Neuron (in vitro differentiated cells): ENCODE results near the gene BLOC1S3.

Source experiments
- H2AFZ ChIP-seq: one replicate; pipeline ENCODE4 v1.6.1; 2013; ENCODE audit warnings: low read depth, mild to moderate bottlenecking, inconsistent platforms, low read length, moderate library complexity
- H3K27me3 ChIP-seq: one replicate; pipeline ENCODE4 v1.6.1; 2013; ENCODE audit warnings: low read length; ENCODE audit not compliant: insufficient read depth
- H3K36me3 ChIP-seq: one replicate; pipeline ENCODE4 v1.6.1; 2013; ENCODE audit warnings: low read length; ENCODE audit not compliant: insufficient read depth
- H3K4me1 ChIP-seq: one replicate; pipeline ENCODE4 v1.6.1; 2013; ENCODE audit warnings: low read length; ENCODE audit not compliant: insufficient read depth
- H3K4me3 ChIP-seq: 2 replicates; pipeline ENCODE4 v1.5.1; 2013; ENCODE audit warnings: mild to moderate bottlenecking, low read length, moderate library complexity
- H3K9me3 ChIP-seq: one replicate; pipeline ENCODE4 v1.6.1; 2013; ENCODE audit warnings: low read length

Gene BLOC1S3, protein sequence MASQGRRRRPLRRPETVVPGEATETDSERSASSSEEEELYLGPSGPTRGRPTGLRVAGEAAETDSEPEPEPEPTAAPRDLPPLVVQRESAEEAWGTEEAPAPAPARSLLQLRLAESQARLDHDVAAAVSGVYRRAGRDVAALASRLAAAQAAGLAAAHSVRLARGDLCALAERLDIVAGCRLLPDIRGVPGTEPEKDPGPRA

DNA sequence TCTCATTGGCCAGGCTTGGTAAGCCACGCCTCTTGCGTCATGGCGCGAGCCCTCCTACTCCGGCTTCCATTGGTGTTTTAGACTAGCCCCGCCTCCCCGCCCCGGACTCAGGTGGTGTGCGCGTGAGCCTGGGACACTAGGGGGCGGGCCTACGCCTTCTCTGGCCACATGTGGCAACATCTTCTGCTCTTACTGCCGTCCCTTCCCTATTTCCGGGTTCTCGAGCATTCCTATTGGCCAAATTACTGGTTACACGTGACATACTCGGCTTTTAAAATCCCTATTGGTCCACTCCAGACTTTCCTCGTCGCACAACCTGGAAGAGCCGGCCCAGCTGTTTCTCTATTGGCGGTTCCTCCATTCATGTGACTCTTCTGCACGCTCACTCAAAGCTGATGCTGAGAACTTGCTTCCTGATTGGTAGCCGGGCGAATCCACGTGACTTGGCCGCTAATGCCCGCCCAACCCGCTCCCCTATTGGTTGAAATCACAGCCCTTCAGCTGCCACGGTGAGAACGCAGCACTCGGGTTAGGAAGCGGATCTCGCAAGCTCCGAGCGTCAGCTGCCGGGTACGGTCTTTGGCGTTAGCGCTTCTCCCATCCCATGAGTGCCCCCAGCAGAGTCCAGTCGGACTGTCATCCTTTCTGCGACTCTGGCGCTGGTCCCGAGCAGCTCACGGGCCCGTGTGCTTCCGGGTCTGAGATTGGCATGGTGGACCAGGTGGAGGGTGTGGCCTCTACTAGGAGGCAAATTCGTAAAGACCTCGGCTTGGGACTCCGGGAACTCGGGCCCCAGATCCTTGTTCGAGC lies at the start of gene BLOC1S3:
BLOC1S3 (plus strand) TSS at position 523 of the 810 bp plus-strand sequence. CDS start 513 bp downstream, outside the sequence.
- peak within 1 kb of the TSS; percentile 80 for H3K4me3 ChIP-seq

DNA sequence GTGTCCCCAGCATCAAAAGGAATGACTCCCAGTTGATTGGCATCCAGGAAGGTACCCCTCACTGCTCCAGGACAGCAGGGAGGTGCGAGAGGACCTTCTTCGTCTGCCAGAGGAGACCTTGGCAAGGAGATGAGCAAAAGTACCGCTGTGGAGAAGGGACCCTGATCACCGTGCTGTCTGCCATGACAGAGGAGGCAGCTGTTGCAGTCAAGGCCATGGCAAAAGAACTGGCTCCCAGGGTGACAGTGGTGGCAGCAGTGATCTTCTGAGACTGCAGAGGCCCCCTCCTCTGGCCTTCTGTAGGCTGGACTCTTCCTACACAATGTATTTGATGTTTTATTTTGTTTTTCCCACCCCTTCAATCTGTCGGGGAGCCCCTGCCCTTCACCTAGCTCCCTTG lies 49.8 kb upstream of the BLOC1S3 start:
- no peaks in the 10 kb centered on the region for H3K36me3 ChIP-seq
- H3K4me3 ChIP-seq: no peak overlapping the region
- no peaks in the 10 kb centered on the region for H3K27me3 ChIP-seq
- H3K9me3 ChIP-seq: no peaks in the 10 kb centered on the region
- no peak overlapping the region for H2AFZ ChIP-seq
- H3K4me1 ChIP-seq: no peaks in the 10 kb centered on the region

More for the DNA sequence above, at the start of gene BLOC1S3:
- H3K9me3 ChIP-seq: no peaks in the 10 kb centered on the region
- H3K36me3 ChIP-seq: no peaks in the 10 kb centered on the region
- H2AFZ ChIP-seq: peak within 1 kb of the TSS; percentile 63
- peaks cover 12% of the 10 kb centered on the region for H3K4me1 ChIP-seq
- no peaks in the 10 kb centered on the region for H3K27me3 ChIP-seq

DNA sequence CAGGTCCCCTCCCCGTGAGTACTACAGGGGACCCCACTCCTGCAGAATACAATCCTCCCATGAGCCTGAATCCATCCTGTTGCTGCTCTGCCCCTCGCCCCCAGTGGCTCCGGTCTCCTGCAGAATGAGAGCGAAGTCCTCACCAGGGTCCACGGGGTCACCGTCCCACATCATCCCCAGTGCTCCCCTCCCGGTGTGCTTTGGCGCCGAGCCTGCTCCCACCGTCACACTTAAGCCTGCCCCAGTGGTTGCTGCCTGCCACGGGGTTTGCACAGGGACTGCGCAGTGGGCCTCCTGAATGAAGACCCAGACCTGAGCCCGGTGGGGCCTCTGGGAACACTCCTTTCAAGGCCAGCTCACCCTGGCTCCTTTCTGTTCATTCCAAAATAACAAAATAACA lies 48.3 kb upstream of the BLOC1S3 start:
- H3K27me3 ChIP-seq: no peaks in the 10 kb centered on the region
- no peaks in the 10 kb centered on the region for H3K9me3 ChIP-seq
- H3K4me3 ChIP-seq: no peak overlapping the region
- no peaks in the 10 kb centered on the region for H3K36me3 ChIP-seq
- H3K4me1 ChIP-seq: no peaks in the 10 kb centered on the region
- H2AFZ ChIP-seq: no peak overlapping the region

DNA sequence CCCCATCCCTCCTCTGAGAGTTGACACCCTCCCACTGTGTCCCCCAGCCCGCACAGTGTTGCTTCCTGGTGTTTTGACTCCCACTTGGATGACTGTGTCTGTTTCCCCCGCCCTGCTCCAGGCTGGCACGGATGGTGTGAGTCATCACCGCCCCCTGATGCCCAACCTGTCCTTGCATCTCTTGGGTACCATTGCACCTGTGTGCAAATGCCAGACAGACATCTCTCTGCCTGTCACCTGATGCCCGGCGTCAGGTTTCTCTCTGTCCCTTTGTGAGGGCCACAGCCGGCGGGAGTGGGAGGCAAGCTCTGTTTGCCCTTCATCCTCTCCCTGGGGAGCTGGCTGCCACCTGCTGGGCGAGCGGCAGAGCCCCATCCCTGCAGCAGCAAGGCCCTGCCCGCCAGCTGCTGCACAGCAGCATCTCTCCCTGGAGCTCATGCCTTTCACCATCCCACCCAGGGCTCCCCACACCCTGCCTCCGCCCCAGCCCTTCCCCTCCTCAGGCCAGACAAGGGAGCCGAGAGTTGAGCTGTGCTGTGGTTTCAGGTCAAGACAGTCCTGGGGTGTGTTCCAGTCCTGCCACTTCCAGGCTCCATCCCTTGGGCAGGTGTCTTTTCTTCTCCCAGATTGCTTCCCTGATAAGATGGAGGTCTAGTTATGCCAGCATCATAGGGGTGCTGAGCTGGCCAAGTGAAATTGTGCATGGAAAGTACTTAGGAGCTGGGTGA lies 47.5 kb upstream of the BLOC1S3 start:
- no peaks in the 10 kb centered on the region for H3K36me3 ChIP-seq
- H2AFZ ChIP-seq: no peak overlapping the region
- no peaks in the 10 kb centered on the region for H3K27me3 ChIP-seq
- no peaks in the 10 kb centered on the region for H3K9me3 ChIP-seq
- peaks cover 3% of the 10 kb centered on the region for H3K4me1 ChIP-seq
- no peak overlapping the region for H3K4me3 ChIP-seq

DNA sequence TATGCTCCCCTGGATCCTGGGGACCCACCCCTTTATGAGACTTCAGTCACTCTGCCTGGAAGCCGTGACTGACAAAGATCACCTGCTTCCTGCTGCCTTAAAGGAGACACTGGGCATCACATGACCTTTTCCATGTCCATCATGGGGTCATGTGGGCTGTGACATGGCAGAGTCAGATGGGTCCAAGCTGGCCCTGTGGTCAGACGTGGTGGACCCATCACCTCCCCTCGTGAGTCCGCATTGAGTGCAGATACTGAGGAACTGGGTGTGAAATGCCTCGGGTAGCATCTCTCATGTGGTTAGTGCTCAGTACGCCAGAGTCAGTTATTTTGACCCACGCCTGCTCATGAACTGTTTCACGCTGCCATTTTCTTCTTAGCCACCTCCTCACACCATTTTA lies 44.9 kb upstream of the BLOC1S3 start:
- no peaks in the 10 kb centered on the region for H3K36me3 ChIP-seq
- H2AFZ ChIP-seq: no peak overlapping the region
- H3K4me3 ChIP-seq: no peak overlapping the region
- no peaks in the 10 kb centered on the region for H3K27me3 ChIP-seq
- no peaks in the 10 kb centered on the region for H3K9me3 ChIP-seq
- peaks cover 17% of the 10 kb centered on the region for H3K4me1 ChIP-seq

DNA sequence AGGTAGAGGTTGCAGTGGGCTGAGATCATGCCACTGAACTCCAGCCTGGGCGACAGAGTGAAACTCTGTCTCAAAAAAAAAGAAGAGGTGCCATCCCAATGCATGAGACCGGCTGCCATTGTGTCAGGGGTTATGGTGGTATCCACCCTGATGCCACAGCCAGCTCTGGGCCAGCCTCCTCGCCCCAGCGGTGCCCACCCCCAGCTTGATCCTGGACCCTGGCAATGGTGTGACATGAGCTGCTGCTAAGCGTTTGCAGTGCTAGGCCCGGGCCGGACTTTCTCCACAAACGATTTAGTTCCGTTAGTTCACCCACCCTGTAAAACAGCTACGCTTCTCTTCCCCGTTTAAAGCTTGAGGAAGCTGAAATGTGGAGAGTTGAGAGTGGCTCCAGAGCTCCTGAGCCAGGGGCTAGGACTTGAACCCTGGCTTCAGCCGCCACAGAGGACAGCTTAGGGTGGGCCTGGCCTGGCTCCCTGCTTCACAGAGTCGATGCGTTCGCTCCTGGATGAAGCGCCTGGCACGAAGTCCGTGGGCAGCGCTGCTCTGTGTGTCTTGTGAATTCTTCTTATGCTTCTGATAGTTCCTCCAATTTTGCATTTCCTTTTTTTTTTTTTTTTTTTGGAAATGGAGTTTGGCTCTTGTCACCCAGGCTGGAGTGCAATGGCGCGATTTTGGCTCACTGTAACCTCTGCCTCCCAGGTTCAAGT lies 43.3 kb upstream of the BLOC1S3 start:
- H3K4me3 ChIP-seq: no peak overlapping the region
- H3K27me3 ChIP-seq: no peaks in the 10 kb centered on the region
- H3K4me1 ChIP-seq: peaks cover 17% of the 10 kb centered on the region
- H2AFZ ChIP-seq: no peak overlapping the region
- H3K36me3 ChIP-seq: no peaks in the 10 kb centered on the region
- H3K9me3 ChIP-seq: no peaks in the 10 kb centered on the region

DNA sequence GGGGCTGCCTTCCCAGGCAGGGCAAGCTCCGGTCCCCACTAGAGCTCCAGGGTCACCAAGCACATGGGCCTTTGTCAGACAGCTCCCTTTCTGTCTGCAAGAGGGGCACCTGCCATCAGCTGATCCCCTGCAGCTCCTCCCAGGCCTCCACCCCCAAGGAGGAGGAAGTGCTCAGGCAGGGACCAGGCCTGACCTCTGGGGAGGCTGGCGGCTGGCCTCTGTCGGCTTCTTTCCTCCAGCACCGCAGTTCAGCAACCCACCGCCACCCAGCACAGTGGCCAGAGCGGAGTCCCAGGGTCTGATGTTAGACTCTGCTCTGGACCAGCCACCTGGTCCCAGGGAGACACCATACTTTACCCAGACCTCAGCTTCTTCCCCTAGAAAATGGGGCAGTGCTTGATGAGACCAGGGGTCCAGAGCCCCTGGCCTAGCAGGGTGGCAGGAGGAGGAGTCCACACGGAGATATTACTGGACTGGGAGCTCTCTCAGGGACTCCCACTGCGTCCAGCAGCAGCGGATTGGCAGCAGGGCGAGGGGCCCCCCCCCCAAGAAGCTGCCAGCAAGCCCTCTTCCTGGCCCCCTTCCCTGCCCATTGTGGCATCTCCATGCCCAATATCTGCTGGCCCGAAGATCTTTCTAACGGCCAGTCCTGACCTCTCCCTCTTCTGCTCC lies 41.9 kb upstream of the BLOC1S3 start:
- Histone ChIP-seq H2AFZ (no peak overlapping the region), H3K9me3 (no peaks in the 10 kb centered on the region), H3K4me1 (peaks cover 17% of the 10 kb centered on the region), H3K4me3 (no peak overlapping the region), H3K27me3 (no peaks in the 10 kb centered on the region), H3K36me3 (peaks cover 10% of the 10 kb centered on the region)

DNA sequence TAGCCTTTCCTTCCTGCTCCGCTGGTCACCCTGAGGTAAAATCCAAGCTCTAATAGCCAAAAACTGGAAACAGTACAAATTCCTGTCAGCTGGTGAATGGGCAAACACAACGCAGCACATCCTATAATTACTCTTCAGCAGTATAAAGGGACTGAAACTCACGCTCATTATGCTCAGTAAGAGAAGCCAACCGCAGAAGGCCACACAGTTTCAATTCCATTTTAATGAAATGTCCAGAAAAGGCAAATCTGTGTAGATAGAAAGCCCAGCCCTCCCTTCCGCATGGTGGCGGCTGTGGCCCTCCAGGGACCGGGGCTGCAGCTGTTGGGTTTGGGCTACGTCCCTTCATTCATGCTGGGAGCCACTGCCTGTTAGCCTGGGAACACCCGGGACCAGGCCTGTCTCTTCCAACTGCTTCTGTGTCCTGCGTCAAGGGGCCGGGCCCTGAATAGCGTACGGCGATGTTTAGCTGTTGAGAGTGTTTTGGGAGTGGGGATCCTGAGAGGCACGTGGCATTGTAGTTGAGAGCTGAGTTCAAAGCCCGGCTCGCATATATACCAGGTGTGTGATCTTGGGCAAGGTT lies 41.3 kb upstream of the BLOC1S3 start:
- Histone ChIP-seq H3K9me3 (no peaks in the 10 kb centered on the region), H3K27me3 (no peaks in the 10 kb centered on the region), H2AFZ (no peak overlapping the region), H3K4me3 (no peak overlapping the region), H3K36me3 (peaks cover 16% of the 10 kb centered on the region), H3K4me1 (peaks cover 17% of the 10 kb centered on the region)

DNA sequence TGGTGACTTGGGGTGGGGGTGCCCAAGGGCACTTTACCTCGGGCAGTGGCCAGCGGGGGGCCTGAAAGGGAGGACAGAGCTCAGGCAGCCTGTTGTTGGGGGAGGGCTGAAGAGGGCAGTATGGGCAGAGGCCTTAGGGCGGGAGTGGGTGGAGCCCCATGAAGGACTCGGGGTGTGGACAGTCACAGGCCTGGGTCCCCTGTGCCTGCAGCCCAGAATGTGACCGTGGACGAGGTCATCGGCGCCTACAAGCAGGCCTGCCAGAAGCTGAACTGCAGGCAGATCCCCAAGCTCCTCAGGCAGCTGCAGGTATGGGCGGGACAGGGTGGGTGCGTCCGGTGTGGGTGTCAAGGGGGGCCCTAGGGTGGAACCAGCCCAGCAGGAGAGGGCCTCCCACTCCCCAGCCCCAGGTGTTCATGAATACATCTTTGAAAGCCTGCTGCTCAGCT lies 40.3 kb upstream of the BLOC1S3 start:
- Histone ChIP-seq H3K27me3 (no peaks in the 10 kb centered on the region), H3K4me1 (peaks cover 17% of the 10 kb centered on the region), H3K9me3 (no peaks in the 10 kb centered on the region), H2AFZ (no peak overlapping the region), H3K36me3 (peaks cover 27% of the 10 kb centered on the region), H3K4me3 (no peak overlapping the region)

DNA sequence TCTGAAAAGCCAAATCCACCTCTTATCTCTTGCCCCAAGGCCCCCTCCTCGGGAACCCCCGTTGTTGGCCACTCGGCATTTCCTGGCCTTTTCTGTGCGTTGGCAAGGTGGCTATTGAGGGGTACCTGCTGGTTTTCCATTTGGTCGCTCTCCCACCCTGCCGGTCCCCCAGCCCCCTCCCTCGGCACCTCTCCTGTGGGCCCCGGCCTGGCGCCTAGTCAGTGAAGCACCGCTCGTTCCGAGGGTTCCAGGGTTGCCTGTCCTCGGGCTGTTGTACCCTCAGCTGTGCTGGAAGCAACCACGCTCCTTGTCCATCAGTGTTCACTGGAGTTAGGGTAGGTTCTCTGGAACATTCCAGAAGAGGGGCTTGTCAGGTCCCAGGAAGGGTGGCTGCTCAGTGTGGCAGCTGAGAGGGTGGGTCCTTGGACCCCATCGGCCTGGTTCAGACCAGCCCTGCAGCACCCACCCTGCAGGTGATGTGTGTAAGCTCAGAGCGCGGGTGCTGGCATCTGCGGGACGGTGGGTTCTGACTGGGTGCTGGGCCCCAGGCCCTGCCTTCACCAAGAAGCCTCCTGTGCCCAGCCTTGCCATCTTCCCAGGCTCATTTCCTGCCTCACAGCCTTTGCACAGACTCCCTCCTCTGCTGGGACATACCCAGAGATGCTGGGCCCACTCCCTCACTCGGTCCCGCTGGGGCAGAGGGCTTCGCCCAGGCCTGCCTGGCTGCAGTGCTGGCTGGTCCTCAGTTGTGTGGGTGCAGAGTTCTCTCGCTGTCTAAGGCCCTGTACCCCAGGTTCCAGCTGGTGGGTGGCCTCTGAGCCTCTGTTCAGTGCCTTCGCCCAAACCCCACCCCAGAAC lies 39.1 kb upstream of the BLOC1S3 start:
- H3K4me1 ChIP-seq: peaks cover 17% of the 10 kb centered on the region
- no peak overlapping the region for H2AFZ ChIP-seq
- H3K27me3 ChIP-seq: no peaks in the 10 kb centered on the region
- peaks cover 32% of the 10 kb centered on the region for H3K36me3 ChIP-seq
- no peak overlapping the region for H3K4me3 ChIP-seq
- H3K9me3 ChIP-seq: peaks cover 2% of the 10 kb centered on the region

DNA sequence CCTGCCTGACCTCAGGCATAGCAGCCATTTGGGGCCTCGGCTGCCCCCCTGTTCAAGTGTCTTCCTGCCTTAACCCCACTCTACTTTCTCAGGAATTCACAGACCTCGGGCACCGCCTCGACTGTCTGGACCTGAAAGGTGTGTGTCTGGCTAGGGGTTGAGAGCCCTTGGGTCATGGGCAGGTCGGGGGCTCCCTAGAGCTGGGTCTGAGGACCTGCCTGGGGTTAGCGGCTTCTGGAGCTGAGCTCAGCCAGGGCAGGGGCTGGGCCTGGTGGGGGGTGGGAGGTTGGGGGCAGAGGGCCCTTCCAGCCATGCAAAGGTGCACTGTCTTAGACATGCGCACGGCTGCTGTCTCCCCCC lies 38.5 kb upstream of the BLOC1S3 start:
- H3K4me3 ChIP-seq: no peak overlapping the region
- H3K9me3 ChIP-seq: peaks cover 2% of the 10 kb centered on the region
- H3K36me3 ChIP-seq: peaks cover 35% of the 10 kb centered on the region
- no peaks in the 10 kb centered on the region for H3K27me3 ChIP-seq
- H3K4me1 ChIP-seq: peaks cover 17% of the 10 kb centered on the region
- H2AFZ ChIP-seq: no peak overlapping the region
